ENCODE data around the gene MATCAP1.

Gene MATCAP1

GRCh38 chr16:67212766-67213165 is 29.0 kb upstream of the MATCAP1 start:
- Mint-ChIP-seq H3K27me3 (no peaks in the 10 kb centered on the region), H3K36me3 (peaks cover 11% of the 10 kb centered on the region), H3K9me3 (ENCODE audit: low read depth) (no peaks in the 10 kb centered on the region), H3K27ac (no peak overlapping the region), H3K4me1 (ENCODE audit: low read depth) (no peaks in the 10 kb centered on the region), H3K4me3 (no peak overlapping the region)

- Mint-ChIP-seq H3K4me1 (ENCODE audit: low read depth) (no peaks in the 10 kb centered on the region), H3K27me3 (no peaks in the 10 kb centered on the region), H3K27ac (no peak overlapping the region), H3K9me3 (ENCODE audit: low read depth) (no peaks in the 10 kb centered on the region), H3K4me3 (no peak overlapping the region), H3K36me3 (peaks cover 3% of the 10 kb centered on the region)
These were observed 27.9 kb upstream of the MATCAP1 start for GRCh38 chr16:67211674-67212073.

- Mint-ChIP-seq H3K27ac (no peak overlapping the region), H3K4me3 (no peak overlapping the region), H3K27me3 (no peaks in the 10 kb centered on the region), H3K4me1 (ENCODE audit: low read depth) (no peaks in the 10 kb centered on the region), H3K9me3 (ENCODE audit: low read depth) (no peaks in the 10 kb centered on the region), H3K36me3 (no peaks in the 10 kb centered on the region)
These were observed 26.5 kb upstream of the MATCAP1 start for GRCh38 chr16:67210069-67210937.

GRCh38 chr16:67209565-67209964 is 25.8 kb upstream of the MATCAP1 start:
- no peaks in the 10 kb centered on the region for H3K36me3 Mint-ChIP-seq
- H3K4me3 Mint-ChIP-seq, result no peak overlapping the region
- H3K27ac Mint-ChIP-seq, result no peak overlapping the region
- H3K9me3 Mint-ChIP-seq (ENCODE audit: low read depth), result no peaks in the 10 kb centered on the region
- H3K4me1 Mint-ChIP-seq (ENCODE audit: low read depth), result no peaks in the 10 kb centered on the region
- H3K27me3 Mint-ChIP-seq, result no peaks in the 10 kb centered on the region

GRCh38 chr16:67208154-67208896 is 24.6 kb upstream of the MATCAP1 start:
- H3K36me3 Mint-ChIP-seq, result no peaks in the 10 kb centered on the region
- H3K9me3 Mint-ChIP-seq (ENCODE audit: low read depth), result no peaks in the 10 kb centered on the region
- H3K27ac Mint-ChIP-seq, result no peak overlapping the region
- no peaks in the 10 kb centered on the region for H3K4me1 Mint-ChIP-seq (ENCODE audit: low read depth)
- H3K4me3 Mint-ChIP-seq, result no peak overlapping the region
- H3K27me3 Mint-ChIP-seq, result no peaks in the 10 kb centered on the region

GRCh38 chr16:67207249-67208091 is 23.7 kb upstream of the MATCAP1 start:
- no peaks in the 10 kb centered on the region for H3K27me3 Mint-ChIP-seq
- H3K9me3 Mint-ChIP-seq (ENCODE audit: low read depth), result no peaks in the 10 kb centered on the region
- H3K27ac Mint-ChIP-seq, result no peak overlapping the region
- no peaks in the 10 kb centered on the region for H3K36me3 Mint-ChIP-seq
- no peaks in the 10 kb centered on the region for H3K4me1 Mint-ChIP-seq (ENCODE audit: low read depth)
- no peak overlapping the region for H3K4me3 Mint-ChIP-seq

GRCh38 chr16:67206838-67207248 is 23.1 kb upstream of the MATCAP1 start:
- Mint-ChIP-seq H3K9me3 (ENCODE audit: low read depth) (no peaks in the 10 kb centered on the region), H3K27me3 (no peaks in the 10 kb centered on the region), H3K4me3 (no peak overlapping the region), H3K4me1 (ENCODE audit: low read depth) (no peaks in the 10 kb centered on the region), H3K36me3 (no peaks in the 10 kb centered on the region), H3K27ac (no peak overlapping the region)

GRCh38 chr16:67206129-67206837 is 22.5 kb upstream of the MATCAP1 start:
- Mint-ChIP-seq H3K36me3 (no peaks in the 10 kb centered on the region), H3K9me3 (ENCODE audit: low read depth) (no peaks in the 10 kb centered on the region), H3K27ac (no peak overlapping the region), H3K4me1 (ENCODE audit: low read depth) (no peaks in the 10 kb centered on the region), H3K4me3 (no peak overlapping the region), H3K27me3 (no peaks in the 10 kb centered on the region)

- H3K9me3 Mint-ChIP-seq (ENCODE audit: low read depth), result no peaks in the 10 kb centered on the region
- peak overlapping the region; percentile 22 for H3K27ac Mint-ChIP-seq
- H3K4me3 Mint-ChIP-seq, result no peak overlapping the region
- no peaks in the 10 kb centered on the region for H3K27me3 Mint-ChIP-seq
- H3K36me3 Mint-ChIP-seq, result no peaks in the 10 kb centered on the region
- H3K4me1 Mint-ChIP-seq (ENCODE audit: low read depth), result no peaks in the 10 kb centered on the region
These were observed 20.3 kb upstream of the MATCAP1 start for GRCh38 chr16:67204076-67204475.

GRCh38 chr16:67202956-67203493 is 19.3 kb upstream of the MATCAP1 start:
- no peak overlapping the region for H3K27ac Mint-ChIP-seq
- H3K4me3 Mint-ChIP-seq, result no peak overlapping the region

GRCh38 chr16:67202426-67202825 is 18.7 kb upstream of the MATCAP1 start:
- Mint-ChIP-seq H3K4me3 (no peak overlapping the region), H3K9me3 (ENCODE audit: low read depth) (no peaks in the 10 kb centered on the region), H3K36me3 (no peaks in the 10 kb centered on the region), H3K27me3 (no peaks in the 10 kb centered on the region), H3K4me1 (ENCODE audit: low read depth) (no peaks in the 10 kb centered on the region), H3K27ac (no peak overlapping the region)

More at GRCh38 chr16:67202956-67203493, 19.3 kb upstream of the MATCAP1 start:
- Mint-ChIP-seq H3K4me1 (ENCODE audit: low read depth) (no peaks in the 10 kb centered on the region), H3K27me3 (no peaks in the 10 kb centered on the region), H3K9me3 (ENCODE audit: low read depth) (no peaks in the 10 kb centered on the region), H3K36me3 (no peaks in the 10 kb centered on the region)

GRCh38 chr16:67201411-67202345 is 17.9 kb upstream of the MATCAP1 start:
- no peaks in the 10 kb centered on the region for H3K36me3 Mint-ChIP-seq
- peaks cover 3% of the 10 kb centered on the region for H3K4me1 Mint-ChIP-seq (ENCODE audit: low read depth)
- H3K4me3 Mint-ChIP-seq, result no peak overlapping the region
- no peaks in the 10 kb centered on the region for H3K9me3 Mint-ChIP-seq (ENCODE audit: low read depth)
- no peaks in the 10 kb centered on the region for H3K27me3 Mint-ChIP-seq
- H3K27ac Mint-ChIP-seq, result no peak overlapping the region

- H3K4me1 Mint-ChIP-seq (ENCODE audit: low read depth), result peaks cover 12% of the 10 kb centered on the region
- no peaks in the 10 kb centered on the region for H3K36me3 Mint-ChIP-seq
- no peak overlapping the region for H3K4me3 Mint-ChIP-seq
- no peaks in the 10 kb centered on the region for H3K9me3 Mint-ChIP-seq (ENCODE audit: low read depth)
- no peaks in the 10 kb centered on the region for H3K27me3 Mint-ChIP-seq
- H3K27ac Mint-ChIP-seq, result no peak overlapping the region
These were observed 16.7 kb upstream of the MATCAP1 start for GRCh38 chr16:67200491-67200890.
